Raji (cell line): ENCODE measurements around the gene C1orf53.

ENCODE experiments used
- POLR2A ChIP-seq: IDR thresholded peaks from 2 replicates; pipeline ENCODE4 v1.6.1; 2011; ENCODE audit warnings: low read depth, low read length, control low read depth; ENCODE audit not compliant: insufficient read depth

The C1orf53 gene

GRCh38 chr1:197905699-197906351 lies 3.4 kb downstream of the C1orf53 start:
- TF ChIP-seq POLR2A: no peak

GRCh38 chr1:197907846-197908616 lies 5.6 kb downstream of the C1orf53 start:
- no peak for TF ChIP-seq POLR2A

GRCh38 chr1:197908716-197909220 lies 6.3 kb downstream of the C1orf53 start:
- no peak for TF ChIP-seq POLR2A

DNA sequence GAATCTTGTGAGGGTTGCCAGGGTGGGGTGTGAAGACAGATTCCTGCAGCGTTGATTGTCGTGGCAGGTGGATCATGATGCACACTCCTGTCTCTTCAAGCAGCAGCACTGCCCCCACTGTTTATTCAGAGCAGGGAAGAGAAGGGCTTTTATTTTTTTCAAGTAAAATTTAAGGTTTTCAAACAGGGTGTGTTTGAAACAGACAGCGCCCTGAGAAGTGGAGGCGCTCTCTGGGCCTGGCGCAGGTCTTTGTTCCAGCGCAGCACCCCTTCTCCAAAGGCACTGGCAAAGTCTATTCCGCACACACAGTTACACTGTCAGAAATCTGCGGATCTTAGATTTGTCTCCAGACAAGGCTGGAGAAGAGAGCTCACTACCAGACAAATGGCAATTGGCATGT lies 7.0 kb downstream of the C1orf53 start:
- TF ChIP-seq POLR2A: no peak

DNA sequence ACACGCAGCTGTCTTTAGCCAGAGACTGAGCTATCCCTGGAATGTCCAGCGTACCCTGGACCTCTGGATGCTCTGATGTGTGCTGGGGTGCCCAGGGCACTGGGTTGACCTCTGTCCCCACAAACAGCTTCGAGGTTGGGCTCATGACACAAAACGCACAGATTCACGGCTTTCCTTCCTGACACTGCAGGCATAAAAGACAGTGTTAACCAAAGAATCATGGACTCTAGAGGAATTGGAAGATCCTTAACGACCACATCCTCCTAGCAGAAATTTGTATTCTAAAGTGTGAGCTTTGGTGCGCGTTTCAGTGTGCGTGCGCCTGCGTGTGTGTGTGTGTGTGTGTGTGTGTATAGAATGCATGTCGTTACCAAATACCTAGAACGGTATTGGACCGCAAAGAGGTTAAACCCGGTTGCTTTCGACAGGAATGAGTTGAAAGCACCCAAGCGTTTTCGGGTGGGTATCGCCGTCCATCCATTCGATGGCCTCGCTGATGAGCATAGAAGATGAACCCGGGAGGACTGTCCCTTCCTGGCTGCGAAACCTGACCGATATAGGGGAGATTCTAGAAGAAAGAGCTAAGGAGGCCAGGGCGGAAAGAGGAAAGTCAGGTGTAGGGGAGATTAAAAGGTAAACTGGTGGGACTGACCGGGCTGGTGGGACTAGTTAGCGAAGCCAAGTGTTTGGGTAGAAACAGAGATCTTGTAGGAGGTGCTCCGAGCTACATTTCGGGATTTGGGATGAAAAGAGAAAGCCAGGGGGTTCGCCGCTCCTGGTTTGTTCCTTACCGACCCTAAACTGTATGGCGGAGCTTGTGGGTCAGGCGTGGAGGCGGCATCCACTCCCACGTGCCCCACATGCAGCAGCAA lies 7.9 kb downstream of the C1orf53 start:
- TF ChIP-seq POLR2A: no peak

DNA sequence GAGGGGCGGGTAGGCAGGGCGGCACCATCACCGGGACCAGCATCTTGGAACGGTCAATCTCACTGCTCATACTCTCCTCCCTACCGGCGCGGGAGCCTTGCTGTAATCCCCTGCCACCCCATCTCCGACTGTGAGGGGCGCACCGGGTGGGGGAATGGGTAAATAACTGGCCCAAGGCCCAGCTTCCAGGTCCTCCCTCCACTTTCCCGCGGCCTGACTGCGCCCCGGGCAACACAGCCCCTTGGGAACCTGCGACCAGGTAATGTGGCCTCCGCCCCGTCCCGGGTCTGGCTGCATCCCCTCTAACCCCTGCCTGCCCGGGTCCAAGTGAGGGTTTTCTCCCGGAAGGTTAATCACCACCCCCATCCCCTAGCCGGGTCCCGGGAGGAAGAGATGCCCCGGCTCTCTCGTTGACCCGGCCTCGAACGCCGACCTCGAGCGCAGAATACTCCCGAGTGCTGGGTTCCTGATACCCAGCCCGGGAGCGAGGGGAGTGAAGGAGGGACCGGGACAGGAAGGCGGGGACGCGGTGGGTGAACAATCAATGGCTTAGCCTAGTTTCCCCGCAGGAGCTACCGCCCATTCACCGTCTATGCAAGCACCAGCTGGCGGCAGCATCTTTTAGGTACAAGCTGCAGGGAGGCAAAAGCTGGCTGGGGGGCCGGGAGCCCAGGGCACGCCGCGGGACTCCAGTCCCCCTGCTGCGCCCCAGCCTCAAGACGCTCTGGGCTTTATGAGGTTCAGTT lies 8.9 kb downstream of the C1orf53 start:
- no peak for TF ChIP-seq POLR2A

DNA sequence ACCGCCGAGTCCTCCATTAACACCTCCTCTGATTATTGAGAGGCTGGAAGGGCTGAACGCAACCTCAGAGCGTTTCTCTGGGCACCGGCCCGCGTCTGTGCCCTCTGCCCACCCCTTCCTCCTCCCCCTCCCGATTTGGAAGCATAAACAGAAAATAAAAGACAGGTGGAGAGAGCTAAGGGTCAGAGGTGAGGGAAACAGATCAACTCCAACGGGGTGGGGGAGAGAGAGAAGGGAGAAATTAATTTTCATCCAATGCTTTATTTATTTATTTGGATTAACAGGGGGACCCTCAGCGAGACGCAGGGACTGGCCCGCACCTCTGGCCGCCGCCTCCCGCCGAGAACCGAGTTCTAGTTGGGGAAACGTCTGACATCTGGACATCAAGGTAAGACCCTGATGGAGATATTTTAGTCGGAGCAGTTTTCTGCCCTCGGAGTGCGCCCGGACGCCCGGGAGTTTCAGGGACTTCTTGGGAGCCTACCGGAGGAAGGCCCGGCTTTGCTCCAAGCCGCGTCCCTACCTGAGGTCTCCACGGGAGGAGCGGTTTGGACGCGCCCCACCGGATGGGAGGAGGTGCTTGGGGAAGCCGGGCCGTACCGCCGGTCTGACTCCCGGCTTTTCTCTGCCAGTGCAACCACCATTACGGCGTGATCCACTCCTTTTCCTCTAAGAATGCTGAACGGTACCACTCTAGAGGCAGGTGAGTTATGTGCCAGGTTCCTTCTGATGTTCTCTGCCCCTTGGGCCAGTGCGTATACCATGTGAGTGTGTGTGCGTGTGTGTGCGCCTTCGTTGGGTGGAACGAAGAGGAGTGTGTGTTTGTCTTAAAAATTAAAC lies 9.6 kb downstream of the C1orf53 start:
- no peak for TF ChIP-seq POLR2A

- TF ChIP-seq POLR2A: no peak
Observed at GRCh38 chr1:197912739-197913494, 10.5 kb downstream of the C1orf53 start.

DNA sequence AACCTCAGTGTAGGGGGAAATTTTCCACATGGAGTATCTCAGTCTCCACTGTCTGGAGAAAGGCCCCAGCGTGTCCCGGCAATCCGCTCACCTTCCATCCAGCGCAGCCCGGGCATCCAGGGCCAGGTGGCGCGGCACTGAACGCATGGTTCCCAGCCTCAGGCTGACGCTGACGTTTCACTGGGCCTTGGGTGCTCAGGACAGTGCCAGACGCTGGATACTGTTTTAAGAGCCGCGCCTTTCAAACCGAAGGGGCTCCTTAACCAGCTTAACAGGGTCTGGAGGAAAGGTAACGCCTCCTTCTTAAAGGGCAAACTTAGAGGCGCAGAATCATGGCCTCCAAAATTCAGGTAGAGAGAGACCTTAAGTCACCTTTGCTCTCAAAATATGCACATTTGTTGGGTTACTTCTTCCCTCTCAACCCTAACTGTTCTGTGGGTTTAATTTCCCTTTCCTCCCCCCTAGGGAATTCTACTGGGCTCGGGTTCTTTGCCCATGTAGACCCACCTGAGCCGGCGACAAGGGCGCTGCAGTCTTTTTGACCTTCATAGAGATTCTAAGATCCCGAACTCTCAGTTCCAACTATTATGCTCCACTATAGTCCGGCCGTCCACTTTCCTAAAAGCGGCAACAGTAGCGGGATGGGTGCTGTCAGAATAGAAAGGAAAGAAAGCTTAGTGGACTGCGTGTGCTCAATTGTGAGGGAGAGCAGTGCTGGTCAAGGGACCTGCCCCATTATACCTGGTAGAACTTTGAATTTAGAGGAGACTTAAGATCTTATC lies 11.3 kb downstream of the C1orf53 start:
- no peak for TF ChIP-seq POLR2A

DNA sequence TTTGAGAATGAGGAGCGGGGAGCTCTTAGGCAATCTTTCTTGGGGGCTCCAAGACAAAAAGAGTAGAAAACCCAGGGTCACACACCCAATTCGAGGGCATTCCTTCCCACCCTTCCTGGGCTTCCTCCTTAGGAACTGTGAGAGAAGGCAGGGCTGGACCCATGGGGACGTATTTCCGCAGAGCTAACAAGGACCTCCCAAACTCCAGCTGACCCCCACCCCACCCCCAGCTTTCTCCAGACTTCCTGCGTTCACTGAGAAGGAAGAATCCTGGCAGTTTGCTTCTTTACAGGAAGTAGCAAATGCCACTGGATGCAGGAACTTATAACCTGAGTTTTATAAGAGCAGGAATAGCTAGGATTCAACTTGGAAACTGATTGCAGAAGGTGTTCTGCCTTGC lies 12.1 kb downstream of the C1orf53 start:
- no peak for TF ChIP-seq POLR2A

DNA sequence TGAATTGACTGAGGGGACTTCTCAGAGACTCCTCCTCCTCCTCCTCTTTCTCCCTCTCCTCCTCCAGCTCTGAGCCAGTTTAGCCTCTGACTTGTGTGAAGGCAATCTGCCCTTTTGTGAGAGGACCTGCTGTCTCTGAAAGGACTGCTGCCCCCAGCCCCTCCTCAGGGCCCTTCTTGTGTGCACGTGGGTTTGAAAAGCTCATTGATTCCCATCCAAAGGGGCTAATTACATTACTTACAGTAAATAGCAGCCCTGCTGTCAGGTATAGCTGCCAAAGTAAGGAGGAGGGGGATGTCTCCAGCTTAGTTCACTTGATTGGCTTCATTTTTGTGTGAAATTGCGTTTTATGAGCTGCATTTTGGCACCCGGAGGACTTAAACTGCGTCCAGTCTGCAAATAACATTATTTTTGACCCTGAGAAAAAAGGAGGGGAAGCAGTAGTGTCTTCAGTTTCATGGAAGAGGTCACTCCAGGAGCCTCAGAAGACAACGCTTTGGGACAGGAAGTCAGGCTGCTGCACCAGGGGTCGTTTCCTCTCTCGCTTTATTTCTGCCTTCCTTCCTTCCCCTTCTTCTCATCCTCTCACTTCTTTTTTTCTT lies 12.9 kb downstream of the C1orf53 start:
- no peak for TF ChIP-seq POLR2A

- TF ChIP-seq POLR2A: no peak
Observed at GRCh38 chr1:197915862-197916499, 13.6 kb downstream of the C1orf53 start.
